ENCODE measurements around the gene SLC22A23.

Gene SLC22A23

GRCh38 chr6:3318226-3318625 lies 138.6 kb downstream of the SLC22A23 start:
- no peaks in the 10 kb centered on the region for H3K27me3 ChIP-seq (ENCODE audit: insufficient read depth, insufficient read length)
- TF ChIP-seq SUZ12 (IDR thresholded peaks at IDR 0.05; ENCODE audit: extremely low read depth, insufficient read depth, insufficient read length) (no peak), ZNF274 (IDR thresholded peaks at IDR 0.05; ENCODE audit: low read depth, low read length) (no peak), YY1 (IDR thresholded peaks at IDR 0.05; ENCODE audit: insufficient read depth, insufficient read length) (no peak)

GRCh38 chr6:3317741-3318211 lies 139.1 kb downstream of the SLC22A23 start:
- no peaks in the 10 kb centered on the region for H3K9me3 ChIP-seq (ENCODE audit: insufficient read depth, low read length)
- H3K36me3 ChIP-seq (ENCODE audit: insufficient read depth, insufficient read length, low read length), result peaks cover 5% of the 10 kb centered on the region
- H3K9ac ChIP-seq (ENCODE audit: insufficient read length, low read depth), result no peak overlapping the region
- no peak overlapping the region for H3K4me3 ChIP-seq (ENCODE audit: insufficient read length, low read depth)
- no peaks in the 10 kb centered on the region for H3K27me3 ChIP-seq (ENCODE audit: insufficient read depth, insufficient read length)
- TF ChIP-seq YY1 (IDR thresholded peaks at IDR 0.05; ENCODE audit: insufficient read depth, insufficient read length) (no peak), ZNF274 (IDR thresholded peaks at IDR 0.05; ENCODE audit: low read depth, low read length) (no peak), SUZ12 (IDR thresholded peaks at IDR 0.05; ENCODE audit: extremely low read depth, insufficient read depth, insufficient read length) (no peak)
- peaks cover under 1% of the 10 kb centered on the region for H3K4me1 ChIP-seq (ENCODE audit: insufficient read depth, insufficient read length)
- DNase-seq (ENCODE audit: low read depth, low spot score), result no peak

More at GRCh38 chr6:3318226-3318625, 138.6 kb downstream of the SLC22A23 start:
- H3K4me3 ChIP-seq (ENCODE audit: insufficient read length, low read depth), result no peak overlapping the region
- no peaks in the 10 kb centered on the region for H3K9me3 ChIP-seq (ENCODE audit: insufficient read depth, low read length)
- H3K9ac ChIP-seq (ENCODE audit: insufficient read length, low read depth), result no peak overlapping the region
- no peaks in the 10 kb centered on the region for H3K4me1 ChIP-seq (ENCODE audit: insufficient read depth, insufficient read length)
- H3K36me3 ChIP-seq (ENCODE audit: insufficient read depth, insufficient read length, low read length), result peaks cover 5% of the 10 kb centered on the region
- DNase-seq (ENCODE audit: low read depth, low spot score), result no peak

- no peaks in the 10 kb centered on the region for H3K27me3 ChIP-seq (ENCODE audit: insufficient read depth, insufficient read length)
- TF ChIP-seq YY1 (IDR thresholded peaks at IDR 0.05; ENCODE audit: insufficient read depth, insufficient read length) (no peak), ZNF274 (IDR thresholded peaks at IDR 0.05; ENCODE audit: low read depth, low read length) (no peak), SUZ12 (IDR thresholded peaks at IDR 0.05; ENCODE audit: extremely low read depth, insufficient read depth, insufficient read length) (no peak)
- no peaks in the 10 kb centered on the region for H3K9me3 ChIP-seq (ENCODE audit: insufficient read depth, low read length)
- peaks cover 4% of the 10 kb centered on the region for H3K4me1 ChIP-seq (ENCODE audit: insufficient read depth, insufficient read length)
- H3K36me3 ChIP-seq (ENCODE audit: insufficient read depth, insufficient read length, low read length), result peaks cover 5% of the 10 kb centered on the region
- no peak overlapping the region for H3K4me3 ChIP-seq (ENCODE audit: insufficient read length, low read depth)
- DNase-seq (ENCODE audit: low read depth, low spot score), result no peak
- H3K9ac ChIP-seq (ENCODE audit: insufficient read length, low read depth), result no peak overlapping the region
Measured at GRCh38 chr6:3316818-3317217, 140.0 kb downstream of the SLC22A23 start.

GRCh38 chr6:3316331-3316730 lies 140.5 kb downstream of the SLC22A23 start:
- no peak overlapping the region for H3K9ac ChIP-seq (ENCODE audit: insufficient read length, low read depth)

GRCh38 chr6:3315841-3316240 lies 141.0 kb downstream of the SLC22A23 start:
- no peak for DNase-seq (ENCODE audit: low read depth, low spot score)
- H3K9ac ChIP-seq (ENCODE audit: insufficient read length, low read depth), result no peak overlapping the region
- H3K36me3 ChIP-seq (ENCODE audit: insufficient read depth, insufficient read length, low read length), result peaks cover 1% of the 10 kb centered on the region
- no peaks in the 10 kb centered on the region for H3K9me3 ChIP-seq (ENCODE audit: insufficient read depth, low read length)
- no peak for TF ChIP-seq SUZ12 (IDR thresholded peaks at IDR 0.05; ENCODE audit: extremely low read depth, insufficient read depth, insufficient read length)
- no peak for TF ChIP-seq ZNF274 (IDR thresholded peaks at IDR 0.05; ENCODE audit: low read depth, low read length)
- TF ChIP-seq YY1 (IDR thresholded peaks at IDR 0.05; ENCODE audit: insufficient read depth, insufficient read length), result no peak
- peaks cover 4% of the 10 kb centered on the region for H3K4me1 ChIP-seq (ENCODE audit: insufficient read depth, insufficient read length)
- no peaks in the 10 kb centered on the region for H3K27me3 ChIP-seq (ENCODE audit: insufficient read depth, insufficient read length)
- H3K4me3 ChIP-seq (ENCODE audit: insufficient read length, low read depth), result no peak overlapping the region

More at GRCh38 chr6:3316331-3316730, 140.5 kb downstream of the SLC22A23 start:
- no peak for TF ChIP-seq SUZ12 (IDR thresholded peaks at IDR 0.05; ENCODE audit: extremely low read depth, insufficient read depth, insufficient read length)
- no peak for TF ChIP-seq YY1 (IDR thresholded peaks at IDR 0.05; ENCODE audit: insufficient read depth, insufficient read length)
- TF ChIP-seq ZNF274 (IDR thresholded peaks at IDR 0.05; ENCODE audit: low read depth, low read length), result no peak
- peaks cover 5% of the 10 kb centered on the region for H3K36me3 ChIP-seq (ENCODE audit: insufficient read depth, insufficient read length, low read length)
- DNase-seq (ENCODE audit: low read depth, low spot score), result no peak
- H3K4me3 ChIP-seq (ENCODE audit: insufficient read length, low read depth), result no peak overlapping the region
- H3K27me3 ChIP-seq (ENCODE audit: insufficient read depth, insufficient read length), result no peaks in the 10 kb centered on the region
- no peaks in the 10 kb centered on the region for H3K9me3 ChIP-seq (ENCODE audit: insufficient read depth, low read length)
- H3K4me1 ChIP-seq (ENCODE audit: insufficient read depth, insufficient read length), result peaks cover 4% of the 10 kb centered on the region

- H3K36me3 ChIP-seq (ENCODE audit: insufficient read depth, insufficient read length, low read length), result no peaks in the 10 kb centered on the region
- peaks cover 8% of the 10 kb centered on the region for H3K4me1 ChIP-seq (ENCODE audit: insufficient read depth, insufficient read length)
Measured at GRCh38 chr6:3314621-3315467, 142.0 kb downstream of the SLC22A23 start.

GRCh38 chr6:3314176-3314575 lies 142.7 kb downstream of the SLC22A23 start:
- H3K36me3 ChIP-seq (ENCODE audit: insufficient read depth, insufficient read length, low read length), result no peaks in the 10 kb centered on the region
- H3K27me3 ChIP-seq (ENCODE audit: insufficient read depth, insufficient read length), result no peaks in the 10 kb centered on the region
- H3K4me1 ChIP-seq (ENCODE audit: insufficient read depth, insufficient read length), result peaks cover 14% of the 10 kb centered on the region
- DNase-seq (ENCODE audit: low read depth, low spot score), result no peak
- no peak for TF ChIP-seq YY1 (IDR thresholded peaks at IDR 0.05; ENCODE audit: insufficient read depth, insufficient read length)
- no peak for TF ChIP-seq SUZ12 (IDR thresholded peaks at IDR 0.05; ENCODE audit: extremely low read depth, insufficient read depth, insufficient read length)
- TF ChIP-seq ZNF274 (IDR thresholded peaks at IDR 0.05; ENCODE audit: low read depth, low read length), result no peak
- H3K9me3 ChIP-seq (ENCODE audit: insufficient read depth, low read length), result no peaks in the 10 kb centered on the region
- no peak overlapping the region for H3K4me3 ChIP-seq (ENCODE audit: insufficient read length, low read depth)
- H3K9ac ChIP-seq (ENCODE audit: insufficient read length, low read depth), result no peak overlapping the region

More at GRCh38 chr6:3314621-3315467, 142.0 kb downstream of the SLC22A23 start:
- no peak for DNase-seq (ENCODE audit: low read depth, low spot score)
- no peak overlapping the region for H3K9ac ChIP-seq (ENCODE audit: insufficient read length, low read depth)
- no peaks in the 10 kb centered on the region for H3K27me3 ChIP-seq (ENCODE audit: insufficient read depth, insufficient read length)
- no peaks in the 10 kb centered on the region for H3K9me3 ChIP-seq (ENCODE audit: insufficient read depth, low read length)
- TF ChIP-seq SUZ12 (IDR thresholded peaks at IDR 0.05; ENCODE audit: extremely low read depth, insufficient read depth, insufficient read length) (no peak), ZNF274 (IDR thresholded peaks at IDR 0.05; ENCODE audit: low read depth, low read length) (no peak), YY1 (IDR thresholded peaks at IDR 0.05; ENCODE audit: insufficient read depth, insufficient read length) (no peak)
- H3K4me3 ChIP-seq (ENCODE audit: insufficient read length, low read depth), result no peak overlapping the region
